ENCODE results near the gene SCAANT1. TPM values are rescaled to one million over a fixed set of nuclear protein-coding genes. Genes with fewer than 3 reads are reported as not detected.
A peak's percentile ranks its signal among the peaks of the same experiment; 100 is the strongest.

SCAANT1 gene
- total RNA-seq, 1 experiment from 2014 or later, result not detected

DNA sequence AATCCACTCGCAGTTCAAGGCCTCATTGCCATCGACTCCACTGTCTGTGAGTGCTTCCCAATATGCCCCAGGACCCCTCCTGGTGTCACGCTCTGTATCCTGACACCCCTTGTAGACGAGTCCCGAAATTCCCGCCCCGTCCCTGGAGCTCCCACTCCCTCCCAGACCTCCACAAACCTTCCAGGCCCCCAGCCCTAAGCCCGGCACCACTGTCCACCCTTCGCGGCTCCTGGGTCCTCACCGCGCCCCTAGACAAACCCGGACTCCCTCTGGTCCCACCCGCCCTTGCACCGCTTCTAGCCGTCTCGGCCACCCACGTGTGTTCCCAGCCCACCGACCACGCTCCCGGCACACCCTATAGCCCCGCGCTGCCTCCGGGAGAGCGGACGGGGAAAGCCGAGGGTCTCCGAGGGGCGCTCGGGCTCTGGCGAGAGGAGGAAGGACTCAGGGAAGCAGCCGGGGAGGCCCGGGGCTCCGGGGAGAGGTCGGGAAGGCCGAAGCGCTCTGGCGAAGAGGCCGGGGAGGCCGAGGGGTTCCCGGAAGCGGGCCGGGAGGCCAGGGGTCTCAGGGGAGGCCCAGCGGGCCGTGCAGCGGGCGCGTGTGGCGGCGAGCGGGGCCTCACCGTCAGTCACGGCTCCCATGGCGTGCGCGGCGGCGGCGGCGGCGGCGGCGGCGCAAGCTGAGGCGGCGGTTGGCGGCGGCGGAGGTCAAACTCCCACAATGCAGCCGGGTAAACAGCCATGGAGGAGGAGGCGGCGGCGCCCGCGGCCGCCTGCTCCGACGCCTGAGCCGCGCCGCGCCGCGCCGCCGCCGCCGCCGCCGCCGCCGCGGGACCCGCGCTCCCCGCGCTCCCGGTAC, 48.8 kb downstream of the SCAANT1 start, which contains the start of the genes ATXN7 and THOC7:
TSS of gene ATXN7 (plus strand) at position 718 of the 858 bp plus-strand sequence. CDS start 48,732 bp downstream, outside the sequence.
TSS of gene THOC7 (minus strand) at position 656 of the 858 bp plus-strand sequence. CDS start at position 641, 15 bp downstream.
- Mint-ChIP-seq H3K27me3 (ENCODE audit: low read depth) (peaks cover 1% of the 10 kb centered on the region; the same call in 1 of the 2 replicates), H3K9me3 (no peaks in the 10 kb centered on the region), H3K4me3 (peak within 1 kb of the TSS; percentile 91 to 94), H3K4me1 (peaks cover 49 to 50% of the 10 kb centered on the region in 2 experiments), H3K27ac (peak within 1 kb of the TSS in 2 of 3 experiments; percentile 92 to 97), H3K36me3 (ENCODE audit: insufficient read depth in 1 of 3, low read depth in 3 of 3) (peaks cover 0 to 19% (median 19%) of the 10 kb centered on the region in 3 experiments; a peak in 6 of 7 replicates)
- Histone ChIP-seq H2BK15ac (ENCODE audit: low read depth, low read length) (no peak within 1 kb of the TSS), H3K18ac (ENCODE audit: insufficient read length, low read depth, low read length) (peak within 1 kb of the TSS; percentile 85), H4K20me1 (ENCODE audit: control insufficient read depth, insufficient read depth, insufficient read length) (no peaks in the 10 kb centered on the region), H2BK12ac (ENCODE audit: insufficient read length, low read depth, low read length) (no peak within 1 kb of the TSS), H2BK120ac (ENCODE audit: low read depth, low read length, poor library complexity, severe bottlenecking) (peak within 1 kb of the TSS; percentile 91), H4K8ac (replicated peaks; ENCODE audit: insufficient read length, low read depth, low read length) (no peak within 1 kb of the TSS), H3K9me3 (ENCODE audit: control insufficient read depth, low read depth, low read length) (no peaks in the 10 kb centered on the region), H3K9ac (ENCODE audit: extremely low read depth, insufficient read length, low read length) (peak within 1 kb of the TSS; percentile 84), H3K14ac (ENCODE audit: insufficient read depth, low read length) (peak within 1 kb of the TSS; percentile 90), H4K5ac (ENCODE audit: insufficient read length, low read depth, low read length) (no peak within 1 kb of the TSS), H2BK5ac (ENCODE audit: insufficient read length, low read length) (no peak within 1 kb of the TSS), H3K56ac (ENCODE audit: insufficient read length, low read depth, low read length) (no peak within 1 kb of the TSS), H3K4me2 (ENCODE audit: insufficient read depth, insufficient read length, low read length) (peak within 1 kb of the TSS; percentile 97), H3K4ac (ENCODE audit: low read depth, low read length) (peak within 1 kb of the TSS; percentile 69; the same call in 1 of the 2 replicates), H3K79me1 (ENCODE audit: insufficient read depth, low read depth, low read length, poor library complexity, severe bottlenecking) (no peaks in the 10 kb centered on the region), H2AK5ac (ENCODE audit: insufficient read length, low read length) (no peak within 1 kb of the TSS), H2BK20ac (ENCODE audit: low read depth, low read length, poor library complexity, severe bottlenecking) (no peak within 1 kb of the TSS), H3K79me2 (ENCODE audit: insufficient read depth, low read length) (no peaks in the 10 kb centered on the region; the same call in 1 of the 2 replicates), H4K91ac (ENCODE audit: insufficient read length, low read depth, low read length) (no peak within 1 kb of the TSS), H3K27ac (ENCODE audit: insufficient read length, low read depth, low read length) (no peak within 1 kb of the TSS), H3K4me1 (ENCODE audit: insufficient read depth, low read length) (no peaks in the 10 kb centered on the region), H2AFZ (ENCODE audit: low read length) (no peak within 1 kb of the TSS), H3K23ac (ENCODE audit: insufficient read length, low read depth, low read length) (no peak within 1 kb of the TSS), H3K27me3 (ENCODE audit: insufficient read depth, low read length) (no peaks in the 10 kb centered on the region), H3T11ph (ENCODE audit: low read length) (no peak within 1 kb of the TSS), H3K23me2 (ENCODE audit: insufficient read length, low read depth, low read length, poor library complexity, severe bottlenecking) (peaks cover 16% of the 10 kb centered on the region)
- no CpG with 5 or more reads among the region's 98 CpGs for WGBS (ENCODE audit: extremely low coverage, insufficient read length, low lambda C conversion rate)
- peak; percentile 64 for DNase-seq
- TF ChIP-seq, protein P1, sequence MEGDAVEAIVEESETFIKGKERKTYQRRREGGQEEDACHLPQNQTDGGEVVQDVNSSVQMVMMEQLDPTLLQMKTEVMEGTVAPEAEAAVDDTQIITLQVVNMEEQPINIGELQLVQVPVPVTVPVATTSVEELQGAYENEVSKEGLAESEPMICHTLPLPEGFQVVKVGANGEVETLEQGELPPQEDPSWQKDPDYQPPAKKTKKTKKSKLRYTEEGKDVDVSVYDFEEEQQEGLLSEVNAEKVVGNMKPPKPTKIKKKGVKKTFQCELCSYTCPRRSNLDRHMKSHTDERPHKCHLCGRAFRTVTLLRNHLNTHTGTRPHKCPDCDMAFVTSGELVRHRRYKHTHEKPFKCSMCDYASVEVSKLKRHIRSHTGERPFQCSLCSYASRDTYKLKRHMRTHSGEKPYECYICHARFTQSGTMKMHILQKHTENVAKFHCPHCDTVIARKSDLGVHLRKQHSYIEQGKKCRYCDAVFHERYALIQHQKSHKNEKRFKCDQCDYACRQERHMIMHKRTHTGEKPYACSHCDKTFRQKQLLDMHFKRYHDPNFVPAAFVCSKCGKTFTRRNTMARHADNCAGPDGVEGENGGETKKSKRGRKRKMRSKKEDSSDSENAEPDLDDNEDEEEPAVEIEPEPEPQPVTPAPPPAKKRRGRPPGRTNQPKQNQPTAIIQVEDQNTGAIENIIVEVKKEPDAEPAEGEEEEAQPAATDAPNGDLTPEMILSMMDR (conservative IDR thresholded peaks at IDR 0.05), result no peak

All from H9 (cell line).